Activated CD8-positive, alpha-beta T cell treated with anti-CD3 and anti-CD28 coated beads for 36 hours (primary cell): Measurements from ENCODE around the gene L1CAM. TPM values are rescaled to one million over a fixed set of nuclear protein-coding genes. Genes with fewer than 3 reads are reported as not detected.
A peak's percentile ranks its signal among the peaks of the same experiment; 100 is the strongest.

ENCODE experiments used
- ATAC-seq: fragments of 200-7000 bp; cut with Tn5 transposase; one replicate; pipeline ENCODE4 v1.10.0; 2021; ENCODE audit warnings: mild to moderate bottlenecking, moderate library complexity
- CTCF ChIA-PET: fragments of 350-600 bp; sonication (Branson Sonifier 250); formaldehyde crosslinking; loops from one replicate; lab custom pipeline; 2021; ENCODE audit warnings: antibody characterized with exemption; lab: Charles Lee
- POLR2A ChIA-PET: fragments of 350-600 bp; sonication (Branson Sonifier 250); formaldehyde crosslinking; loops from one replicate; lab custom pipeline; 2021; ENCODE audit warnings: antibody characterized with exemption; lab: Charles Lee
- DNase-seq: peaks from one replicate; pipeline ENCODE4 v3.0.0-alpha.2; 2020
- H3K27ac Mint-ChIP-seq: one replicate; pipeline ENCODE4 v1.8.0; 2021; ENCODE audit warnings: mild to moderate bottlenecking, mixed read lengths
- H3K27me3 Mint-ChIP-seq: one replicate; pipeline ENCODE4 v1.8.0; 2021; ENCODE audit warnings: mixed read lengths
- H3K36me3 Mint-ChIP-seq: one replicate; pipeline ENCODE4 v1.8.0; 2021; ENCODE audit warnings: low read depth, mixed read lengths
- H3K4me1 Mint-ChIP-seq: one replicate; pipeline ENCODE4 v1.8.0; 2021; ENCODE audit warnings: low read depth, mixed read lengths
- H3K4me3 Mint-ChIP-seq: one replicate; pipeline ENCODE4 v1.8.0; 2021; ENCODE audit warnings: mild to moderate bottlenecking, moderate library complexity, mixed read lengths
- H3K9me3 Mint-ChIP-seq: one replicate; pipeline ENCODE4 v1.8.0; 2021; ENCODE audit warnings: mixed read lengths
- intact Hi-C: fragments of 100-400 bp; cut with micrococcal nuclease; formaldehyde crosslinking; loops from one replicate; pipeline ENCODE4 v1.10.0; 2022
- total RNA-seq, 2 experiments: library from RNA; stranded (reverse); gene quantifications; one replicate each; pipeline ENCODE4 v1.2.3, GENCODE V29; 2021
- TF ChIP-seq, protein P1 (sequence below): fragments of 200-600 bp; IDR thresholded peaks from one replicate; pipeline ENCODE4 v1.8.0; 2022; ENCODE audit warnings: antibody characterized with exemption, mild to moderate bottlenecking

L1CAM gene
- total RNA-seq, 2 experiments from 2014 or later = 2.1 to 2.2 TPM

DNA sequence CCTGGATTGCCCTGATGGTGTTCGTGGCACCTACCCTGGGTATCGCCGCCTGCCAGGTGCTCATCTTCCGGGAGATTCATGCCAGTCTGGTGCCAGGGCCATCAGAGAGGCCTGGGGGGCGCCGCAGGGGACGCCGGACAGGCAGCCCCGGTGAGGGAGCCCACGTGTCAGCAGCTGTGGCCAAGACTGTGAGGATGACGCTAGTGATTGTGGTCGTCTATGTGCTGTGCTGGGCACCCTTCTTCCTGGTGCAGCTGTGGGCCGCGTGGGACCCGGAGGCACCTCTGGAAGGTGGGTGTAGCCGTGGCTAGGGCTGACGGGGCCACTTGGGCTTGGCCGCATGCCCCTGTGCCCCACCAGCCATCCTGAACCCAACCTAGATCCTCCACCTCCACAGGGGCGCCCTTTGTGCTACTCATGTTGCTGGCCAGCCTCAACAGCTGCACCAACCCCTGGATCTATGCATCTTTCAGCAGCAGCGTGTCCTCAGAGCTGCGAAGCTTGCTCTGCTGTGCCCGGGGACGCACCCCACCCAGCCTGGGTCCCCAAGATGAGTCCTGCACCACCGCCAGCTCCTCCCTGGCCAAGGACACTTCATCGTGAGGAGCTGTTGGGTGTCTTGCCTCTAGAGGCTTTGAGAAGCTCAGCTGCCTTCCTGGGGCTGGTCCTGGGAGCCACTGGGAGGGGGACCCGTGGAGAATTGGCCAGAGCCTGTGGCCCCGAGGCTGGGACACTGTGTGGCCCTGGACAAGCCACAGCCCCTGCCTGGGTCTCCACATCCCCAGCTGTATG is 20.3 kb upstream of the L1CAM start:
- Mint-ChIP-seq H3K4me3 (no peak overlapping the region), H3K27me3 (no peaks in the 10 kb centered on the region), H3K9me3 (no peaks in the 10 kb centered on the region), H3K36me3 (peaks cover 2% of the 10 kb centered on the region), H3K4me1 (peaks cover 33% of the 10 kb centered on the region), H3K27ac (peak overlapping the region; percentile 63)
- POLR2A ChIA-PET = interaction anchor here (0.8 to 4.7 kb wide), 6 partner anchors 12 to 44 kb away, joined by 3 to 25 read pairs (median 4); partner anchors contain the start of gene ARHGAP4
- DNase-seq = peak; percentile 49
- intact Hi-C loops = no loop called here
- CTCF ChIA-PET = interaction anchor here (1.0 to 1.2 kb wide), 2 partner anchors 19 to 44 kb away, joined by 4 to 5 read pairs; no protein-coding TSS in a partner anchor
- ATAC-seq = peak; percentile 49
- TF ChIP-seq, protein P1, sequence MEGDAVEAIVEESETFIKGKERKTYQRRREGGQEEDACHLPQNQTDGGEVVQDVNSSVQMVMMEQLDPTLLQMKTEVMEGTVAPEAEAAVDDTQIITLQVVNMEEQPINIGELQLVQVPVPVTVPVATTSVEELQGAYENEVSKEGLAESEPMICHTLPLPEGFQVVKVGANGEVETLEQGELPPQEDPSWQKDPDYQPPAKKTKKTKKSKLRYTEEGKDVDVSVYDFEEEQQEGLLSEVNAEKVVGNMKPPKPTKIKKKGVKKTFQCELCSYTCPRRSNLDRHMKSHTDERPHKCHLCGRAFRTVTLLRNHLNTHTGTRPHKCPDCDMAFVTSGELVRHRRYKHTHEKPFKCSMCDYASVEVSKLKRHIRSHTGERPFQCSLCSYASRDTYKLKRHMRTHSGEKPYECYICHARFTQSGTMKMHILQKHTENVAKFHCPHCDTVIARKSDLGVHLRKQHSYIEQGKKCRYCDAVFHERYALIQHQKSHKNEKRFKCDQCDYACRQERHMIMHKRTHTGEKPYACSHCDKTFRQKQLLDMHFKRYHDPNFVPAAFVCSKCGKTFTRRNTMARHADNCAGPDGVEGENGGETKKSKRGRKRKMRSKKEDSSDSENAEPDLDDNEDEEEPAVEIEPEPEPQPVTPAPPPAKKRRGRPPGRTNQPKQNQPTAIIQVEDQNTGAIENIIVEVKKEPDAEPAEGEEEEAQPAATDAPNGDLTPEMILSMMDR = no peak

DNA sequence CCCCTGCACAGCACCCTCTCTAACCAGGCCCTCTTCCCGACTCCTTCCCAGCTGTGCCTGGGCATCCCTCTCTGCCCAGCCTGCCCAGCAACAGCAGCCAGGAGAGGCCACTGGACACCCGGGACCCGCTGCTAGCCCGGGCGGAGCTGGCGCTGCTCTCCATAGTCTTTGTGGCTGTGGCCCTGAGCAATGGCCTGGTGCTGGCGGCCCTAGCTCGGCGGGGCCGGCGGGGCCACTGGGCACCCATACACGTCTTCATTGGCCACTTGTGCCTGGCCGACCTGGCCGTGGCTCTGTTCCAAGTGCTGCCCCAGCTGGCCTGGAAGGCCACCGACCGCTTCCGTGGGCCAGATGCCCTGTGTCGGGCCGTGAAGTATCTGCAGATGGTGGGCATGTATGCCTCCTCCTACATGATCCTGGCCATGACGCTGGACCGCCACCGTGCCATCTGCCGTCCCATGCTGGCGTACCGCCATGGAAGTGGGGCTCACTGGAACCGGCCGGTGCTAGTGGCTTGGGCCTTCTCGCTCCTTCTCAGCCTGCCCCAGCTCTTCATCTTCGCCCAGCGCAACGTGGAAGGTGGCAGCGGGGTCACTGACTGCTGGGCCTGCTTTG is 19.6 kb upstream of the L1CAM start:
- Mint-ChIP-seq H3K36me3 (no peaks in the 10 kb centered on the region), H3K4me3 (no peak overlapping the region), H3K9me3 (no peaks in the 10 kb centered on the region), H3K27me3 (no peaks in the 10 kb centered on the region), H3K4me1 (peaks cover 40% of the 10 kb centered on the region), H3K27ac (peak overlapping the region; percentile 63)
- CTCF ChIA-PET = interaction anchor here (1.2 kb wide), 1 partner anchor 44 kb away, joined by 5 read pairs; no protein-coding TSS in a partner anchor
- ATAC-seq = no peak
- no peak for DNase-seq
- POLR2A ChIA-PET = interaction anchor here (0.8 to 4.7 kb wide), 3 partner anchors 13 to 41 kb away, joined by 3 to 25 read pairs (median 3); partner anchors contain the start of gene ARHGAP4
- intact Hi-C loops = no loop called here
- TF ChIP-seq, protein P1 = no peak

DNA sequence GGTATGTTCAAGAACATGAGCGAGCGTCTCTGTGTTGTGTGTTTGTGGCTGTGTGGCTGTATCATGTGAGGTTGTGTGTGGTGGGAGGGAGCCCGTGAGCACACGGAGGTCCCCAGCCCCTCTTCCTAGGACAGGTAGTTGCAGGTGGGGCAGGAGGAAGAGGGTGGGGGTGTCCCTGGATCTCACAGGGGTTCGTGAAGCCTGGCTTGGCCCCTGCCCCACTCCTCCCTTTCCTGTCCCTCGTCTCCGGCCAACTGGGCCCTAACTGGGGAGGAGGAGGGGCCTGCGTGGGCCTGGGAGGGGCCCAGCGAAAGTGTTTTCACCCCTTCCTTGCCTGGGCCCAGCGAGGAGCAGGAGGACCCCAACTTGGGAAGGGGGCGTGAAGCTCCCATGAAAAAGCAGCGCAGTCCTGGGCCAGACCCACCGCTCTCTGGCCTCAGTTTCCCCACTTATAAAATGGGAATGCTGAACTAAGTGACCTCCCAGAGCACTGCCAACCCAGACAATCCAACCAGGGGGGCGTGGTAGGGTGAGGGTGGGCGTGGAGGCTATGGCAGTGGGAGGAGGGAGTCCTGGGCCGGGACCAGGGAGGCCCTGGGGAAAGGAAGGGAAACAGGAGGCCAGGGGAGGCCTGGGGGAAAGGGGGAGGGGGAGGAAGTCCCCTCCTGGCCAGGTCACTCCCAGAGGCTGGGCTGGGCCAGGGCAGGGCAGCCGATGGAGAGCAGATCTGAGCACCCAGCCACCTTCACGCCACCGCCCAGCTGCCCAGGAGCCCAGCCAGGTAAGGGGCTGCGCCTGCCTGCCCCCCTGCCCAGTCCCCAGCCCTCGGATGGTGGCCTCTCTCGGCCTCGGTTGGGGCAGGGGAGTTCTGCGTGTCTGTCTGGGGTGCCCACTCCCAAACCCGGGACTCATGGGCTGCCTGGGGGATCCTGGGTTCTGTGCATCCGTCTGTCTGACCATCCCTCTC is 18.3 kb upstream of the L1CAM start, which contains the start of gene AVPR2:
Gene AVPR2, plus strand, starts transcription at position 683 of the 967 bp plus-strand sequence. CDS start 473 bp downstream, outside the sequence.
- CTCF ChIA-PET = no interaction called here
- DNase-seq (no peak), ATAC-seq (peak; percentile 5)
- TF ChIP-seq, protein P1 = no peak
- Mint-ChIP-seq H3K36me3 (no peaks in the 10 kb centered on the region), H3K9me3 (no peaks in the 10 kb centered on the region), H3K27me3 (no peaks in the 10 kb centered on the region), H3K4me1 (peaks cover 42% of the 10 kb centered on the region), H3K4me3 (no peak within 1 kb of the TSS), H3K27ac (peak within 1 kb of the TSS; percentile 67)
- intact Hi-C loops = no loop called here
- POLR2A ChIA-PET = interaction anchor here (0.6 to 1.1 kb wide), 4 partner anchors 19 to 41 kb away, joined by 3 to 4 read pairs (median 3); partner anchors contain the start of genes ARHGAP4 and RENBP

DNA sequence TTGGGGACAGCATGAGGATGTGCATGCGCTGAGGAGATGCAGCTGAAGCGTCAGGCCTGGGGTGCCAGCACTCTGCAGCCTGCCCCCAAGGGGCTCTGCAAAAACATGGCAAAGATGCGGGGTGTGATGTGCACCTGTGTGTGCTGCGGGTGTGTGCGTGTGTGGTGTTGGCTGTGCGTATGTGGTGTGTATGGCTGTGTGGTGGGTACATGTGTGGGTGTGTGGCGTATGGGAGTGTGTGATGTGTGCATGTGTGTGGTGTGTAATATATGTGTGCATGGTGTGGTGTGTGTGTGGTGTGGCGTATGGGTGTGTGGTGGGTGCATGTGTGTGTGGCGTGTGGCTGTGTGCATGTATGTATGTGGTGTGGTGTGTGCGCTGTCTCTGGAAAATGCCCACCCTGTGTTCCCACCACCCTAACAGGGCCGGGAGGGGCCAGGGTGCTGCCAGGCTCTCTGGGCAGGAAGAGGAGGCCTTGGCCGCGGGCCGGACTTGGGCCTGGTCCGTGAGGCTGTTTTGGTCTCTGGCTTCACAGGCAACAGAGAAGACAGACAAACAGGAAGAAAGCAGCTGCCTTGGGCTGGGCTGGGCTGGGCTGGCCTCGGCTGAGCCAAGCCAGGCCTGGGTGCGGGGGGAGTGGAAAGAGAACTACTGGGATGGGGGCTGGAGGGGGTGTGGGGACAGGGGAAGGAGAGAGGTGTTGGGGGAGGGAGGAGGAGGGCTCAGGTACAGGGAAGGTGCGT is 17.4 kb upstream of the L1CAM start:
- DNase-seq (no peak), ATAC-seq (peak; percentile 5)
- Mint-ChIP-seq H3K27ac (peak overlapping the region; percentile 67), H3K36me3 (no peaks in the 10 kb centered on the region), H3K27me3 (no peaks in the 10 kb centered on the region), H3K9me3 (no peaks in the 10 kb centered on the region), H3K4me1 (peaks cover 42% of the 10 kb centered on the region), H3K4me3 (no peak overlapping the region)
- TF ChIP-seq, protein P1 = no peak
- intact Hi-C loops = no loop called here
- ChIA-PET CTCF (no interaction called here), POLR2A (interaction anchor here (0.6 to 1.5 kb wide), 6 partner anchors 20 to 41 kb away, joined by 3 to 5 read pairs (median 4); partner anchors contain the start of genes ARHGAP4 and RENBP)
